ENCODE results near the gene GOLGA8B. TPM values are rescaled to one million over a fixed set of nuclear protein-coding genes. Genes with fewer than 3 reads are reported as not detected.
"Not testable (repeated sequence)": the region's sequence is repeated elsewhere in the genome, so short reads cannot be mapped to it uniquely, and the experiment has no call there.

Gene GOLGA8B
- polyA plus RNA-seq, 1 experiment = 25.6 TPM

GRCh38 chr15:34554716-34555115, 28.7 kb downstream of the GOLGA8B start:
- H3K27ac ChIP-seq (ENCODE audit: low read depth, low read length); H3K4me3 ChIP-seq (ENCODE audit: low read depth, low read length); H3K27me3 ChIP-seq (ENCODE audit: control insufficient read depth, insufficient read depth, low read length); POLR2A ChIA-PET; H3K9me3 ChIP-seq (ENCODE audit: control insufficient read depth, insufficient read depth, low read length); DNase-seq (ENCODE audit: low read depth, low spot score); CTCF ChIA-PET: not testable (repeated sequence)

- H3K27me3 ChIP-seq (ENCODE audit: control insufficient read depth, insufficient read depth, low read length); DNase-seq (ENCODE audit: low read depth, low spot score); CTCF ChIA-PET; H3K9me3 ChIP-seq (ENCODE audit: control insufficient read depth, insufficient read depth, low read length); H3K27ac ChIP-seq (ENCODE audit: low read depth, low read length); POLR2A ChIA-PET; H3K4me3 ChIP-seq (ENCODE audit: low read depth, low read length): not testable (repeated sequence)
Measured at GRCh38 chr15:34554126-34554525, 29.3 kb downstream of the GOLGA8B start.

- not testable (repeated sequence) for H3K4me3 ChIP-seq (ENCODE audit: low read depth, low read length); DNase-seq (ENCODE audit: low read depth, low spot score)
Measured at GRCh38 chr15:34550129-34550528, 33.3 kb downstream of the GOLGA8B start.

GRCh38 chr15:34549381-34549809, 34.1 kb downstream of the GOLGA8B start:
- POLR2A ChIA-PET; H3K27ac ChIP-seq (ENCODE audit: low read depth, low read length); H3K4me3 ChIP-seq (ENCODE audit: low read depth, low read length); H3K27me3 ChIP-seq (ENCODE audit: control insufficient read depth, insufficient read depth, low read length); CTCF ChIA-PET; H3K9me3 ChIP-seq (ENCODE audit: control insufficient read depth, insufficient read depth, low read length); DNase-seq (ENCODE audit: low read depth, low spot score): not testable (repeated sequence)

More at GRCh38 chr15:34550129-34550528, 33.3 kb downstream of the GOLGA8B start:
- CTCF ChIA-PET; H3K9me3 ChIP-seq (ENCODE audit: control insufficient read depth, insufficient read depth, low read length); H3K27ac ChIP-seq (ENCODE audit: low read depth, low read length); POLR2A ChIA-PET; H3K27me3 ChIP-seq (ENCODE audit: control insufficient read depth, insufficient read depth, low read length): not testable (repeated sequence)

GRCh38 chr15:34543860-34544649, 39.4 kb downstream of the GOLGA8B start:
- H3K4me3 ChIP-seq (ENCODE audit: low read depth, low read length); H3K27ac ChIP-seq (ENCODE audit: low read depth, low read length); H3K9me3 ChIP-seq (ENCODE audit: control insufficient read depth, insufficient read depth, low read length); POLR2A ChIA-PET; DNase-seq (ENCODE audit: low read depth, low spot score); H3K27me3 ChIP-seq (ENCODE audit: control insufficient read depth, insufficient read depth, low read length); CTCF ChIA-PET: not testable (repeated sequence)

GRCh38 chr15:34535857-34536256, 47.6 kb downstream of the GOLGA8B start:
- H3K9me3 ChIP-seq (ENCODE audit: control insufficient read depth, insufficient read depth, low read length); H3K27ac ChIP-seq (ENCODE audit: low read depth, low read length); DNase-seq (ENCODE audit: low read depth, low spot score); H3K27me3 ChIP-seq (ENCODE audit: control insufficient read depth, insufficient read depth, low read length); CTCF ChIA-PET; POLR2A ChIA-PET; H3K4me3 ChIP-seq (ENCODE audit: low read depth, low read length): not testable (repeated sequence)

Small RNAs within 50 kb of the gene (small RNA-seq; reads per million reads assigned to genes)
- not detected for gene RF00425 (ENCODE audit: insufficient read length, low read depth)

Other genes starting within 250 kb of the GOLGA8B start
- 16.0 and 19.1 TPM in 2 replicates for gene SLC12A6, start 245.9 kb downstream of the GOLGA8B start, polyA plus RNA-seq (2011; rRNA removed)
- gene NOP10, start 240.5 kb downstream of the GOLGA8B start, polyA plus RNA-seq (2011; rRNA removed) = 262 and 363 TPM in 2 replicates
- gene NUTM1, start 240.3 kb downstream of the GOLGA8B start, polyA plus RNA-seq (2011; rRNA removed) = not detected in 2 replicates
- gene LPCAT4, start 216.5 kb downstream of the GOLGA8B start, polyA plus RNA-seq (2011; rRNA removed) = 20.4 and 23.2 TPM in 2 replicates
- gene GOLGA8A, start 145.8 kb downstream of the GOLGA8B start, polyA plus RNA-seq (2011; rRNA removed) = 6.4 and 7.2 TPM in 2 replicates
- not detected in 2 replicates for gene GJD2, start 171.3 kb upstream of the GOLGA8B start, polyA plus RNA-seq (2011; rRNA removed)
- 0.46 and 0.48 TPM in 2 replicates for gene ACTC1, start 211.9 kb upstream of the GOLGA8B start, polyA plus RNA-seq (2011; rRNA removed)